RKO (cell line): Measurements from ENCODE around the gene COPB1.

Experiments used
- DNase-seq: peaks from one replicate; pipeline ENCODE4 v3.0.0-alpha.2; 2016; ENCODE audit warnings: low spot score

COPB1 gene

DNA sequence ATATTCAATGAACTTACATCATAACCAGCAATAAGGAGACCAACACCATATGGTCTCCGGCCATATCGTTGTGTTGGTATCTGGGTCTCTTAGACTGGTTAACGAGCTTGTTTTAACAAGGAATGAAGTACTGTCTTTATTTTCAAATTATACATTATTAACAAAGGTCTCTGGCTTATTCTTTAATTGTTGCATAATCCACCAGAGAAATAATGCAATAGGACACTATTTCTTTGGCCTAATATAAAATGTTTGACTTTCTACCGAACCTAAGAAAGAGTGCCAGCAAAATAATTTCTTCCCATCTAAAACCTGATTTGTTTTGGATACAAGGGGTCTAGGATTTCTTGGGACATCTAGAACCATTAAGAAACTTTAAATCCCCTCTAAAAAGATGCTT, 14.2 kb upstream of the COPB1 start:
- no peak for DNase-seq

DNA sequence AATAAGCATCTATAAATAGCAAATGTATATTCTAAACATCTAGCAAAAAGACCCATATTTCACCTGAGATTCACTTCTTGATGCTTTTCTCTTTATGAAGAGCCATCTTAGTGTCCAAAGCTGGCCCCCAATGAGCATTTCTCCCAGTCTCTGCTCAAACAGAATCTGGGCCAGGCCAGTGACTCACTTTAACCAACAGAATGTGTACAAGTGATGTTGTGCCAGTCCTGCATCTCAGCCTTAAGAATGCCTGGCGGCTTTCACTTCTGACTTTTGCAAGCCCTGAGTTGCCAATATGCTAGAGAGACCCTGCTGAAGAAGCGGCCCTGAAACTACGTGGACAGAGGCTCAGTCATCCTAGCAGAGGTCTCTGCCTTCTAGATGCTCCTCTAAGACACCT, 6.9 kb upstream of the COPB1 start:
- DNase-seq: no peak

DNA sequence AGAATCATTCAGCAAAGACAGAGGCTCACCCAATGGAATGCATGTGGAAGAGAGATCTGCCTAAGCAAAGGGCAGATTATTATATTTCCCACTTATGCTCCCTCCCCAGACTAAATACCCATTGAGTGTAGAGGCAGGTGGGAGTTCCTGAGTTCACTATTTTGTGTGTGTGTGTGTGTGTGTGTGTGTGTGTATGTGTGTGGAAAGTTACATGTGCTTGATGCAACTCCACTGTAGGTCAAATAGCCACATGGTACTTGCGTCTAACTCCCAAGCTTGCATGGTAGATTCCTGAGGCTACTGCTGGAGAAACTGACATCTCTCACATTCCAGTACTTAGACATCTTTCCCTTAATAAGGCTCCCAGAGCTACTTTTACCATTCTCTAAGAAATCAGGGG, 3.4 kb upstream of the COPB1 start:
- DNase-seq: no peak

DNA sequence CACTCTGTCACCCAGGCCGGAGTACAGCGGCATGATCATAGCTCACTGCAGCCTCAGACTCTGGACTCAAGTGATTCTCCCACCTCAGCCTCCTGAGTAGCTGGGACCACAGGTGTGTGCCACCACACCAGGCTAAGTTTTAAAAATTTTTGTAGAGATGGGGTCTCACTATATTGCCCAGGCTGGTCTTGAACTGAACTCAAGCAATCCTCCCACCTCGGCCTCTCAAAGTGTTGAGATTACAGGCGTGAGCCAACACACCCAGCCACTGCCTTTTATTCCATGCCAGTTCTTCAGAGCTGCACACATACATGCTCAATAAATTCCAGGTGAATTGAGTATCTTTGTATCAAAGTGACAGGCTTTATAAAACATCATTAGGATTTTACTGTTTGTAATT, 2.4 kb upstream of the COPB1 start:
- DNase-seq: no peak

DNA sequence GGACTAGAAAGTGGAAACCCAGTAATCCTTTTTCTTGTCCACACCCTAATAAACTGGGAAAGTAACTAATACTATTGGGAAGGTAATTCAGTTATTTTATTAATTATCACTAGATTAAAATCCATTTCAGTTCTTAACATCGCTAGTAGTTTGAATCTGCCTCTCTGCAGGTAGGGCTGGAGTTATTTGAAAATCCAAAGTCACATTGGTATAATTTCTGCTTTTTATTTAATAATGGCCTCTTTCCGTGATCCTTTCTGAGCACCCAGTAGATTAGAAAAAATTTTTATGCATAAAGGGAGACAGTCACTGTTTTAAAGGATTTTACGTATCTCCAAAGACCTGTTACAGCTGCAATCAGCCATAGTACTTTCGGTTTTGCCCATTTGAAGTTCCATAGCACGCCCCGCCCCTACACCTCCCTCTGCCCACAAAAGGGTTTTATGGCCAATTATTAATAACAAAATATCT, 605 bp upstream of the COPB1 start:
- DNase-seq: peak; percentile 69

DNA sequence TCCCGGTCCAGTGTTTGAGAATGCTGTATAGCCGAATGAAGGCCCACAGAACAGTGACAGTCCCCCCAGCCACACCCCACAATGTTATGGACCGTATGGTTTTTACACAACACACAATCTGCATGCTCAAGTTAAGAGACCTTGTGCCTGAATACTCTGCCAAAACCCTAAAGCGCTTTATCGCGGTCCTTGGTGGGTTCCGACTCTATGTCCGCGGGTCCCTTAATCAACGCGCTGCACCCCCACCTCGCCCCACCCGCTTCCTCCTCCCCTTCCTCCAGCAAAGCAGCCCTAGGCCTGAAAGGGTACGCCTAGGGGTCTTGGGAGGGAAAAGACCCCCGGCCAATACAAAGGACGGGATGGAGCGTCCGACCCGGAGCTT, 442 bp downstream of the COPB1 start:
- DNase-seq: no peak

DNA sequence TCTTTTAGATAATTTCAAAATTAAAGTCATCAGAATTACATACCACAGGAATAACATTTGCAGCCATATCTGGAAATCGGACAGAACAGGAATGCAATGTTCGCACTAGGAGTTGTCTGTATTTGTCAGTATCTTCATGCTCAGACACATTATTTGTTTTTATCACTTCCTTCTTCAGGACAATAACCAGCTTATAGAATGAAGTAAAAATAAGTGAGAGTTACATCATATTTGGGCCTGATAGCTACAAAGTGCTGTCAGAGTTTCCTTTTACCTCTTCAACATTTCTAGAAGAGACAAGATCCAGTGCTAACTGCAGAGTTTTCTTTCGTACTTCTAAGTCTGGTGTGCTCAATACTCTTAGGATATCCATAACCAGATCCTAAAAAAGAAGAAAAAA, 18.9 kb downstream of the COPB1 start:
- DNase-seq: no peak

DNA sequence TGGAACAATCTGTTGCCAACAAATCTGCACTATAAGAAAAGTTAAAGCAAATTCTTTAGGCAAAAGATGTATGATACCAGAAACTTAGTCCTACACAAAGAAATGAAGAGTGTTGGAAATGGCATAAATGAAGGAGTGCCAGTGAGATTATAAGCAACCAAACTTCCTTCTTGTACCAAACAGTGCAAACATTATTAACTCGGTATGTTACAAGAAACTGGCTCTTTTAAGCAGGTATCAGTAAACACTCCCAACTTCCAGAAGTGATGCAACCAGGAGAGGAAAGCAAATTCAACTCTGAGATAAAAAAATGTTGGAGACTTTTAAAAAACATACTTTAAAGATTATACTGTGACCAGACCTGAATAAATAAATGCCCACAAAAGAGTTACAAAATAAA, 28.5 kb downstream of the COPB1 start:
- DNase-seq: no peak

DNA sequence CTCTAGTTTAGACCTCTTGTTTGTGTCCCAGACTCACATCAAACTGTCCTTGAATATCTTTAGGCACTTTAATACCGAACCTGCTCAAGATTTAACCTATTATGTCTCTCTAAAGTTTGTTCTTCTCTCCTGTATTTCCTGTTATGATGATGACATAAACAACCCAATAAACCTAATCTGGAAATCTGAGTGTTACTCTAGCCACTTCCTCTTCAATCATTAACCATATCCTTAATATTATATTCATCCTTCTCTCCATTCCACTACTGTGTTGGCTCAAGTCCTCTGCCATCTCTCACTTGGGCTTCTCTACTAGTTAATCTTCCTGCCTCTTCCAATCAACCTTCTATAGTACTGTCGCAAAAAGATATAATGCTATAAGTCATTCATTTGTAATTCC, 36.0 kb downstream of the COPB1 start:
- DNase-seq: no peak

DNA sequence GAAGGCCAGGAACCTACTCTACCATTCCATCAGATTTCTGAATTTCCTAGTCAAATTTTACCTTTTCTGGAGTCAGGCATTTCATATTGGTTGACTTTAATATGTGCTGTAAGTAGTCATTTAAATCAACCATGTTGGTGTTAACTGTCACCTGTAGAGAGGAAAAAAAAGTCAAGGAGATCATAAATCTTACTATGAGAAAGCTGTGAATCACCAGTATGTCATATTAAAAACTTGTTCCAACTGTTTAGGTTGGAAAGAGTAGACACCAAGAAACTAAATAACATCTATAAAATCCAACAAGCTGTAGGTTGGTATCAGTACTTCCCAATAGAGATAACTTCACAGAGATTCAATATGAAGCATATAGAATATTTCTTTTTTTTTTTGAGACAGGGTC, 39.5 kb downstream of the COPB1 start:
- DNase-seq: peak; percentile 54

DNA sequence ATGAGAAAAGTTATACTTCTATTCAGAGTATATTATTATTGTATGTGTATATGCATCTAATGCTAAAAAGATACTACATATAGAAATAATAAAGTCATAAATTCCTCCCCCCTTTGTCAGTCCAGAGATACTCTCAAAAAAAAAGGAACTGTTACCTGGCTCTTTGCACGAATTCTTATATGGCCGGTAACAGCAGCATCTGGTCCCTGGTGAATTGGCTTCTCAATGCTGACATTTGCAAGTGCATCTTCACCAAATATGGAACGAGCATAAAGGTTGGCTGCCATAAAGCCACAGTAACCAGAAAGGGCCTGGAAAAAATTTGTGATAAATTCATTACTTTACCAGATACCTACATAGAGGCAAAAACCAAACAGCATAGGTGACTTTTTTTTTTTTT, 41.2 kb downstream of the COPB1 start:
- no peak for DNase-seq

DNA sequence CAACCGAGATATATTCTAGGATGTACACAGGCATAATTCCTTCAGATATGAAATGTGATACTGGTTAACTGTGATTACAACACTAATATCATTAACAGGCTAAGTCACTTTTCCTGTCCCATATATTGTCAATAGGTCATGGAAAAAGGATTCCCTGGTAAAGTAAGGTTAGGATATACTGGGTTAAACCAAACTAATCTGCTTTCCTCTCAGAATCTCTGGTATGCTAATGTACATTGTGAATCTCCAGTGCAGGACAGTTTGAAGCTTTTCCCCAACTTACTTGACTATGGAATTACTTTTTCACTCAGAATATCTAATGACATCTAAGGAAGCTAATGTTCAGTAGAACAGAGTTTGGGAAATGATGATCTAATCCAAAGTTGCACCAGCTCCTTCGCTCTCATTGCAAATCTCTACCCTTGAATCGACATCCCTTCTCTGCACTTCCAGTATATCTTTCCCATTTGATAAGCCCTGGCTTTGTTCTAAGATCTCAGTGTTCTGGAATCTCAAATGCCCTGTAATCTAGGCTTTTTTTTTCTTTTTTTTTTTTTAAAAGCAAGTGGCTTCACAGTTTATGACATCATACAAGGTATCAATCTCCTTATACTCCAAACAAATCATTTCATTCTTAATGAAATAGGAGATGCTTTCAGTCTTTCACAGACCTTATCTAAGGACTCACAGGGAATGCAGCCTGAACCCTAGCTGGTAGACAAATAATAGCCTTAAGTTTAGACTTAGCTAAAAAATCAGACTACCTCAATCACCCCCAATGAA, 43.8 kb downstream of the COPB1 start:
- no peak for DNase-seq

DNA sequence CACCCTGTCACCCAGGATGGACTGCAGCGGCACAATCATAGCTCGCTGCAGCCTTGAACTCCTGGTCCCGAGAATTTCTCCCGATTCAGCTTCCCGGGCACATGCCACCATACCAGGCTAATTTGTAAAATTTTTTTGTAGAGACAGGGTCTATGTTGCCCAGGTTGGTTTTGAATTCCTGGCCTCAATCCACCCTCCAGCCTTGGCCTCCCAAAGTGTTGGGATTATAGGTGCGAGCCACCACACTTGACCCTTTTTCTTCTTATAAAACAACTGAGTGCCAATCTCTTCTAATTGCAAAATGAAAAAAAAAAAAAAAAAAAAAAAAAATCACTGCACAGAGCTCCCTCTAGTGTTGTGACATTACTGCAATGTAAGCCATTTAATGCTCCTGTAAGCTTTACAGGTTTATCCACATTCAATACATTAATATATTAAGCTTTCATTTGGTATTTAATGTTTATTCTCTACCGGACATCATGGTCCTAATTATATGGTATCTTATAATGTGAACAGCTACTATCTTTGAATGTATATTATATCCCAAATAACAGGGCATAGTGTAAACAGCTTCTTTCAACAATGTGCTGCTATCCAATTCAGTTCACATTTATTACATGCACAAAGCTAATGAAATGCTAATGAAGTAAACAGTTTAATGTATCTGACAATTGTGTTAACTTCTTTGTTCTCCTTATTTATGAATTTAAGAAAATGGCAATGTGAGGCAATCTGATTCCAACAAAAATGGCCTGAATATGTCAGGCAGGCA, 44.6 kb downstream of the COPB1 start:
- DNase-seq: peak; percentile 61

DNA sequence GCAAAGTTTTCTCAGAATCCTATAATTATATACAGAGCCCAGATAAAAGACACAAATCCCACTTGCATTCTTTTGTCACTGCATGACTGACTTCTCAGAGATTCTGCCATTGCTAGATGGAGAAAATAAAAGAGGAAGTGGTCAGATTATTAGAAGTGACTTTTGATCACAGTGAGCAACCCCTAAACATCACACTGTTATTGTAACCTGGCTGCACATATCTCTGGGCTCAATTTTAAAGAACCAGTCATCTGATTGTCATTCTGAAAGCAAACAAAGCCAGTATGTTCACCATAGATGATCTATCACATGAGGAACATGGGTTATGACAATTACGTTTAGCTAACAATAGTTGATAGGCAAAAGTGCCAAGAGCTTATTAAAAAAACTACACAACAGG, 47.8 kb downstream of the COPB1 start:
- DNase-seq: no peak

DNA sequence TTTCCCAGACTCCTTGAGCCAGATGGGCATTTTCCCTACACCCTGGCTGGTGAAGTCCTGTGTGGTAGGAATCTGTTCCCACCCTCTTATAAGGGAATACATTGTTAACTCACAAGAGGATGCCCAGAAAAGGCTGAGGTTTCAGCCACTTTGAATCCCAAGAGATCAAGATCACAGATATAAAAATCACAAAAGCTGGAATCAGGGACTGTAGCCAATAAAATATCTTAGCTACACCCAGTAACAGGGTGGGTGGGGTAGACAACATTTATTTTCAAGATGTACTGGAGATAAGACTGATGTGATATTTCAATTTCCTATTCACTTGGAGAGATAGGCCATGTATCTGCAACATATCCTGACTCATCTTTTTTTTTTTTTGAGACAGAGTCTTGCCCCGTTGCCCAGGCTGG, 50.3 kb downstream of the COPB1 start:
- DNase-seq: no peak

DNA sequence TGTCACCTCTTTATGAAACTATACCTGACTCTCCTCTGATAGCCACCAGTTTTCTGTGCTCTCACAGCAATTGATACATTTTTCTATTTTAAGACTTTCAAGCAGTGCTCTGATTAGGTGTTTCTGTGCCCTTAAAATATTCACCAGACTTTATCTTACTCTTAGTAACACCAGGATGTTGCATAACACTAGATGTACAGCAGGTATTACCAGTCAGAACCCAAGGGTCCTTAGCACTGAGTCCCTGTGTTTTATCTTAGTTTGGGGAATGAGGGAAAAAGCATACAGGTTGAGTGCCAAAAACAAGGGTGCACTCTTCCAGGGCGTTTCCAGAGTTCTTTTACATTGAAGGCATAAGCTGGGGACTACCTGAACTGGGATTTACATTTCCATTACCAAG, 51.4 kb downstream of the COPB1 start:
- no peak for DNase-seq

DNA sequence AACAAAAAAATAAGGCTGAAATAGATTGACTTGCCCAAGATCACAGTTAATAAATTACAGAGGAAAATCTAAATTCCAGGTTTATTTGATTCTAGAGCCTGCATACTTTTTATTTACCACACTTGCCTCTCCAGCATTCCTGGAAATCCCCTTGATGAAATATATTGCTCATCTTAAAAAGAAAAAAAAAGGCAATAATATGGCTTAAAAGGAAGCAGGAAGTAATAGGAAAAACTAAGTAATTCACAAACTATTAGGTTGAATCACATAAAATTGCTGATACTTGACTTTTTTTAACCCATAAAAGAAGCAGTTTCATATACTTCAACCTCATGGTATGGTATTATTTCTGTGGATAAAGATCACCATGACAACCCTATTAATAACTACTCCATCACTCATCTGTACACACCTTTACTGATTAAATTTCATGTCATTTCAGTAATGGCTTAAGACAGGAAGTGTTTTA, 52.9 kb downstream of the COPB1 start:
- DNase-seq: peak; percentile 9

DNA sequence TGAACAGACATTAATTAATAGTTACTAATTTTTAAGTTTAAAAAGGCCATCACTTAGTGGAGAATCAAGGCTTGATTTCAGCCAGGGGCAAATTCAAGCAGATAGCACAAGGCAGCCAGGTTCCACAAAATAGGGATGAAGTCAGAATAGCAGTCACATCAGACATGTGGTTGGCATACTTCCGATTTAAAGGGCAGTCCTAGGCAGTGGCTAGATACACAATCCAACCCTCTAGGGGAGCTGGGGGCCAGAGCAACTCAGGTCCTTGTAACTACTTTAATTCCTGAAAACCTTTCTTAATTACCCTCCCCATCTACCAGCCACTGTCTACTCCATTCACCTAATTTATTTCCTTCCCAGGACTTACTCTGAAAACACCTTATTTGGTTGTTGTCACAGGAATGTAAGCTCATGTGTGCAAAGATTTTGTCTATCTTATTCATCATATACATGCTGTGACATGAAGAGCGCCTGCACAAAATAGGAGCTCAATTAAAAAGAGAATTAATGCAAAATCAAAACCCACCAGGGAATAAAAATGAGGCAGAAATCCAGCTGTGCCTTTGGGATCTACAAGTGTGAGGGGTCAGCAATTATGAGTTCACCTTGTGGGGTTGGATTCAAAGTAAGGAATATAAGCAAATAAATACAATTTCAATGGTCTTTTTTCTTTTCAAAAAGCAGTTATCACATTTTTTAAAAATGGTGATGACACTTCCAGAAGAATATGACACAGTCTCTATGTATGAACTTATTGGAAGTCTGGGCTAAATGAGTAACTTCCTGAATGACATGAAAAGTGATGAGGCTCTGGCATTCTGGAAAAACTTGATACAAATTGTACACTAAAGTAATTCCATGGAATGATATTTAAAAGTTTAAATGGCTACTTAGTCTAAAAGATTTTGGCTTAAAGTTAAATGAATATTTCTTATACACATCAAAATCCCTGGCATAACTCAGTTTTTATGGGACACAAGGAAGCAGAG, 53.8 kb downstream of the COPB1 start:
- peak; percentile 63 for DNase-seq

DNA sequence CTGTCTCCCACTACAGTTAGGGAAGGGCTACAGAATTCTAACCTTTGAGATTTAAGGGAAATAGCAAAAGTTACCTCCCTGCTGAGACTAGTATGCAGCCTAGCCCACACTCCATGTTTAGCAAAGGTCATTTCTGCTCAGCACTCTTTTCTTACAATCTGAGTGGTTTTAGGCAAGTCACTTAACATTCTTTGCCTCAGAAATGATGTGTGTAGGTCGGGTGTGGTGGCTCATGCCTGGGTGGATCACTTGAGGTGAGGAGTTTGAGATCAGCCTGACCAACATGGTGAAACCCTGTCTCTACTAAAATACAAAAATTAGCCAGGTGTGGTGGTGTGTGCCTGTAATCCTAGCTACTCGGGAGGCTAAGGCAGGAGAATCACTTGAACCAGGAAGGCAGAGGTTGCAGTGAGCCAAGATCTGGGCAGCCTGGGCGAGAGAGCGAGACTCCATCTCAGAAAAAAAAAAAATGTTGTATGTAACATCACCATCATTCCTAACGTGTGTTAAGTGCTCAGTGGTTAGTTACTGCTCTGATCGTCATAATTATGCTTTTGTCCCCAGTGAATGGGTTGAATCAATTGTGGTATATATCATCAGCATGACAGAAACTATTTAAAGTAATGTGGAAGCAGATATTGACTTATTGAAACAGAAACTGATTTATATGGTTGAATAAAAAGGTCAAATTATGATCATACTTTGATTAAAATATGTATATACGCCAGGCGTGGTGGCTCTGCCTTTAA, 55.0 kb downstream of the COPB1 start:
- no peak for DNase-seq

DNA sequence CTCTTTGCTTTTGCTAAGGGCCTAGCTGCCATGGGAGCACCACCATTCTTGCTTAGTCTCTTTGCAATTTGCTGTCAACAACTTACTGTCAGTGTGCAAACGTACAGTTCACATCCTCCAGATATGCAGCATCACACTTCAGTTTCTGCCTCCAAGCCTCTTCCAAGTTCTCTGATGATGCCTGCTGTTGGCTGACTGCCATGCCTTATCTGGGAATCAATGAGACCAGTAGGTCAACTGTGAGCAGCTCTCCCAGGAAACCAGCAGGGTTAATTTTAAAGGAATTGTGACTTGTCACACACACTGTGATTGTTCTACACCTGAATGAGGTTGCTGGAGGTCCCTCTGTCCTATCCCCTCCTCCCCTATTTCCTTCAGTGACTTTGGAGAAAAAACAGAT, 56.0 kb downstream of the COPB1 start:
- DNase-seq: no peak

DNA sequence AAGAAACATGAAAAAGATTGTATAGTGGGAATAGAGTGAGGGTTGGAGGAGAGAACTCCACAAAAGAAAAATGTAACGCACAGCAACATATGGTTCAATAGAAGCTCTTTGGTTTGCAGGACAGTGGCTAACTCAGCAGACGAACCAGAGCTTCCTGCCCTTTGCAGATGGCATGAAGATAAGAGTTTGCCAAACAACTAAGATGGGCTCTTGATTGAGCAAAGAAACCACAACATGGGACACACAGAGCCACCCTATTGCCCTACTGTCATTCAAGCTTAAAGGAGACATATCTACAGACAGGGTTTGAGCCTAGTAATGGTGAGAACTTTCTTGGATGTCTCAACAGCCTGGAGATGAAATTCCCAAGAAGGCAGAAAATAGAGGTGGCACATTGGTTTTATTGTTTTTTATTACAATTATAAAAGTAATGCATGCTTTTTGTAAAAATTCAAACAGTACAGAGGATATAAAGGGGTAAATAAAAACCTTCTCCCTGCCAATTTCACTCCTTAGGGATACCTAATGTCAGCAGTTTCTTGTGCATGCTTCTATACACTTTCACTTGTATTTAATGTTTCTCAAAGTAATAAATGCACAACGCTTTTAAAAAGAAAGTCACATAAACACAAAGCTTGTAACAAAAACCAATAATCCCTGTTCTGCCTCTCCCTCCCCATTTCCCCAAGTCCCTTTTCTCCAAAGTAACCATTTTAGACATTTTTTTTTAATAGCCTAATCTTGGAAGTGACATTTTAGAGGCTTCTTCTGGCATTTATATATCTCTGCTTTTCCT, 63.7 kb downstream of the COPB1 start:
- no peak for DNase-seq
